Measurements from ENCODE around the gene ABCA8.

DNA sequence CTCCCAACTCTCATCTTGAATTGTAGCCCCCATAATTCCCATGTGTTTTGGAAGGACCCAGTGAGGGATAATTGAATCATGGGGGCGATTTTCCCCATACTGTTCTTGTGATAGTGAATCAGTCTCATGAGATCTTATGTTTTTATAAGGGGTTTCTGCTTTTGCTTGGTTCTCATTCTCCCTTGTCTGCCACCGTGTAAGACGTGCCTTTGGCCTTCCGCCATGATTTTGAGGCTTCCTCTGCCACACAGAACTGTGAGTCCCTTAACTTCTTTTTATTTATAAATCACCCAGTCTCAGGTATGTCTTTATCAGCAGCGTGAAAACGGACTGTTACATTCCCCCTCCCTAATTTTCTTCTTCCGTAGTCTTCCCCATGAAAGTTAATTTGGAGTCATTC is 124.0 kb downstream of the ABCA8 start:
- TF ChIP-seq, protein P1, sequence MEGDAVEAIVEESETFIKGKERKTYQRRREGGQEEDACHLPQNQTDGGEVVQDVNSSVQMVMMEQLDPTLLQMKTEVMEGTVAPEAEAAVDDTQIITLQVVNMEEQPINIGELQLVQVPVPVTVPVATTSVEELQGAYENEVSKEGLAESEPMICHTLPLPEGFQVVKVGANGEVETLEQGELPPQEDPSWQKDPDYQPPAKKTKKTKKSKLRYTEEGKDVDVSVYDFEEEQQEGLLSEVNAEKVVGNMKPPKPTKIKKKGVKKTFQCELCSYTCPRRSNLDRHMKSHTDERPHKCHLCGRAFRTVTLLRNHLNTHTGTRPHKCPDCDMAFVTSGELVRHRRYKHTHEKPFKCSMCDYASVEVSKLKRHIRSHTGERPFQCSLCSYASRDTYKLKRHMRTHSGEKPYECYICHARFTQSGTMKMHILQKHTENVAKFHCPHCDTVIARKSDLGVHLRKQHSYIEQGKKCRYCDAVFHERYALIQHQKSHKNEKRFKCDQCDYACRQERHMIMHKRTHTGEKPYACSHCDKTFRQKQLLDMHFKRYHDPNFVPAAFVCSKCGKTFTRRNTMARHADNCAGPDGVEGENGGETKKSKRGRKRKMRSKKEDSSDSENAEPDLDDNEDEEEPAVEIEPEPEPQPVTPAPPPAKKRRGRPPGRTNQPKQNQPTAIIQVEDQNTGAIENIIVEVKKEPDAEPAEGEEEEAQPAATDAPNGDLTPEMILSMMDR (IDR thresholded peaks at IDR 0.05), result no peak
- TF ChIP-seq ZNF425 (CRISPR knock-in tag; conservative IDR thresholded peaks at IDR 0.05) (no peak), FOXP1 (CRISPR knock-in tag; IDR thresholded peaks at IDR 0.05; ENCODE audit: borderline replicate concordance) (no peak), CREB1 (CRISPR knock-in tag; IDR thresholded peaks at IDR 0.05) (no peak), HMGXB4 (CRISPR knock-in tag; IDR thresholded peaks at IDR 0.05) (no peak), SMAD3 (CRISPR knock-in tag; IDR thresholded peaks at IDR 0.05; ENCODE audit: borderline replicate concordance) (no peak), TCF7 (CRISPR knock-in tag; IDR thresholded peaks at IDR 0.05; ENCODE audit: low read depth) (no peak), ESRRA (CRISPR knock-in tag; IDR thresholded peaks at IDR 0.05; ENCODE audit: borderline replicate concordance) (no peak)
- TF ChIP-seq, protein P2, sequence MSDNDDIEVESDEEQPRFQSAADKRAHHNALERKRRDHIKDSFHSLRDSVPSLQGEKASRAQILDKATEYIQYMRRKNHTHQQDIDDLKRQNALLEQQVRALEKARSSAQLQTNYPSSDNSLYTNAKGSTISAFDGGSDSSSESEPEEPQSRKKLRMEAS (CRISPR knock-in tag; IDR thresholded peaks at IDR 0.05), result no peak
